WTC11 (cell line): Measurements from ENCODE around the gene AK3. TPM values are rescaled to one million over a fixed set of nuclear protein-coding genes. Genes with fewer than 3 reads are reported as not detected.

Experiments
- ATAC-seq: fragments of 200-7000 bp; cut with Tn5 transposase; 2 replicates; pipeline ENCODE4 v1.10.0; 2021; ENCODE audit warnings: mild to moderate bottlenecking, moderate library complexity
- CTCF ChIA-PET: fragments of 300-600 bp; sonication (Branson Sonifier 250); formaldehyde crosslinking; loops from one replicate; lab custom pipeline; 2021; ENCODE audit warnings: antibody characterized with exemption; lab: Charles Lee
- POLR2A ChIA-PET: fragments of 350-600 bp; sonication (Branson Sonifier 250); formaldehyde crosslinking; loops from one replicate; lab custom pipeline; 2021; ENCODE audit warnings: antibody characterized with exemption; lab: Charles Lee
- DNase-seq: peaks from one replicate; pipeline ENCODE4 v3.0.0; 2021; ENCODE audit warnings: low spot score
- H3K27ac Mint-ChIP-seq: 2 replicates; pipeline ENCODE4 v1.8.0; 2021; ENCODE audit warnings: mixed read lengths
- H3K27me3 Mint-ChIP-seq: 2 replicates; pipeline ENCODE4 v1.8.0; 2021; ENCODE audit warnings: low read depth, mild to moderate bottlenecking, moderate library complexity, mixed read lengths
- H3K36me3 Mint-ChIP-seq: 2 replicates; pipeline ENCODE4 v1.8.0; 2021; ENCODE audit warnings: mixed read lengths
- H3K4me1 Mint-ChIP-seq: 2 replicates; pipeline ENCODE4 v1.8.0; 2022; ENCODE audit warnings: mixed read lengths
- H3K4me3 Mint-ChIP-seq: 2 replicates; pipeline ENCODE4 v1.8.0; 2021; ENCODE audit warnings: mild to moderate bottlenecking, moderate library complexity, mixed read lengths
- H3K9me3 Mint-ChIP-seq: 2 replicates; pipeline ENCODE4 v1.8.0; 2021; ENCODE audit warnings: mixed read lengths
- ATF1 ChIP-seq: sonication (generic); formaldehyde crosslinking; IDR thresholded peaks from 2 replicates; pipeline ENCODE4 v1.8.1; 2023; ENCODE audit warnings: mild to moderate bottlenecking, moderate library complexity, missing genetic modification reagents
- ATF6 ChIP-seq: sonication (generic); formaldehyde crosslinking; IDR thresholded peaks from 2 replicates; pipeline ENCODE4 v1.8.1; 2023; ENCODE audit warnings: mild to moderate bottlenecking, missing genetic modification reagents
- CREB1 ChIP-seq: sonication (generic); formaldehyde crosslinking; IDR thresholded peaks from 2 replicates; pipeline ENCODE4 v1.8.0; 2023; ENCODE audit warnings: mild to moderate bottlenecking, missing genetic modification reagents
- E2F1 ChIP-seq: sonication (generic); formaldehyde crosslinking; IDR thresholded peaks from 2 replicates; pipeline ENCODE4 v1.8.0; 2022; ENCODE audit warnings: mild to moderate bottlenecking, missing genetic modification reagents
- E2F5 ChIP-seq: sonication (generic); formaldehyde crosslinking; IDR thresholded peaks from 2 replicates; pipeline ENCODE4 v1.8.1; 2022; ENCODE audit warnings: mild to moderate bottlenecking, moderate library complexity, missing genetic modification reagents
- EMX1 ChIP-seq: fragments of 250-450 bp; sonication (Bioruptor Pico); IDR thresholded peaks from 2 replicates; pipeline ENCODE4 v1.8.0; 2021; ENCODE audit warnings: mild to moderate bottlenecking
- FOXP1 ChIP-seq: sonication (generic); formaldehyde crosslinking; IDR thresholded peaks from 2 replicates; pipeline ENCODE4 v1.8.0; 2022; ENCODE audit warnings: missing genetic modification reagents, mild to moderate bottlenecking, moderate library complexity, borderline replicate concordance
- MYBL2 ChIP-seq: sonication (generic); formaldehyde crosslinking; IDR thresholded peaks from 2 replicates; pipeline ENCODE4 v1.8.1; 2023; ENCODE audit warnings: mild to moderate bottlenecking, moderate library complexity, missing genetic modification reagents
- NFATC4 ChIP-seq: fragments of 250-450 bp; sonication (Bioruptor Pico); IDR thresholded peaks from 2 replicates; pipeline ENCODE4 v1.9.0; 2021; ENCODE audit warnings: mild to moderate bottlenecking
- NFE2L1 ChIP-seq: sonication (generic); formaldehyde crosslinking; IDR thresholded peaks from 2 replicates; pipeline ENCODE4 v1.8.1; 2023; ENCODE audit warnings: missing genetic modification reagents
- NR1H2 ChIP-seq: sonication (generic); formaldehyde crosslinking; IDR thresholded peaks from 2 replicates; pipeline ENCODE4 v1.9.0; 2021; ENCODE audit warnings: mild to moderate bottlenecking, moderate library complexity, missing genetic modification reagents
- PREB ChIP-seq: sonication (generic); formaldehyde crosslinking; IDR thresholded peaks from 2 replicates; pipeline ENCODE4 v1.8.1; 2022; ENCODE audit warnings: mild to moderate bottlenecking, missing genetic modification reagents, moderate library complexity, borderline replicate concordance
- TEAD1 ChIP-seq: sonication (generic); formaldehyde crosslinking; IDR thresholded peaks from 2 replicates; pipeline ENCODE4 v1.8.0; 2022; ENCODE audit warnings: mild to moderate bottlenecking, missing genetic modification reagents
- USF2 ChIP-seq: sonication (generic); formaldehyde crosslinking; IDR thresholded peaks from 2 replicates; pipeline ENCODE4 v1.8.1; 2023; ENCODE audit warnings: mild to moderate bottlenecking, missing genetic modification reagents, moderate library complexity
- ZNF232 ChIP-seq: sonication (generic); formaldehyde crosslinking; IDR thresholded peaks from 2 replicates; pipeline ENCODE4 v1.8.0; 2022; ENCODE audit warnings: mild to moderate bottlenecking, missing genetic modification reagents
- ZNF416 ChIP-seq: fragments of 250-450 bp; sonication (Bioruptor Pico); IDR thresholded peaks from 2 replicates; pipeline ENCODE4 v1.9.0; 2021; ENCODE audit warnings: mild to moderate bottlenecking, inconsistent platforms
- ZNF423 ChIP-seq: fragments of 250-450 bp; sonication (Bioruptor Pico); IDR thresholded peaks from 2 replicates; pipeline ENCODE4 v2.1.2; 2022; ENCODE audit warnings: mild to moderate bottlenecking, moderate library complexity
- ZNF532 ChIP-seq: fragments of 250-450 bp; sonication (Bioruptor Pico); IDR thresholded peaks from 2 replicates; pipeline ENCODE4 v1.9.0; 2021; ENCODE audit warnings: mild to moderate bottlenecking, borderline replicate concordance
- ZNF671 ChIP-seq: fragments of 250-450 bp; sonication (Bioruptor Pico); IDR thresholded peaks from 2 replicates; pipeline ENCODE4 v1.8.0; 2021; ENCODE audit warnings: mild to moderate bottlenecking
- ZSCAN18 ChIP-seq: fragments of 250-450 bp; sonication (Bioruptor Pico); IDR thresholded peaks from 2 replicates; pipeline ENCODE4 v2.1.2; 2022; ENCODE audit warnings: mild to moderate bottlenecking, moderate library complexity
- total RNA-seq: library from RNA; stranded (reverse); gene quantifications from 3 replicates; pipeline ENCODE4 v1.2.3, GENCODE V29; 2021

Gene AK3
- total RNA-seq, 1 experiment from 2014 or later: 28.5 TPM

- ChIA-PET CTCF (interaction anchor here (2.6 kb wide), 1 partner anchor 13 kb away, joined by 9 read pairs; no protein-coding TSS in a partner anchor), POLR2A (interaction anchor here (0.6 kb wide), 1 partner anchor 315 kb away, joined by 3 read pairs; no protein-coding TSS in a partner anchor)
- Mint-ChIP-seq H3K4me3 (no peak overlapping the region), H3K27me3 (no peaks in the 10 kb centered on the region), H3K4me1 (peaks cover 19% of the 10 kb centered on the region), H3K27ac (no peak overlapping the region), H3K36me3 (no peaks in the 10 kb centered on the region), H3K9me3 (peaks cover 12% of the 10 kb centered on the region)
- no peak for TF ChIP-seq E2F1 (CRISPR knock-in tag)
- no peak for TF ChIP-seq PREB (CRISPR knock-in tag)
- no peak for TF ChIP-seq ZNF416
- no peak for TF ChIP-seq NR1H2
- no peak for TF ChIP-seq ATF6 (CRISPR knock-in tag)
- TF ChIP-seq EMX1 (CRISPR knock-in tag): no peak
- no peak for TF ChIP-seq NFATC4
- TF ChIP-seq ZNF423 (CRISPR knock-in tag): no peak
- no peak for TF ChIP-seq ZNF671 (CRISPR knock-in tag)
- no peak for TF ChIP-seq CREB1 (CRISPR knock-in tag)
- no peak for TF ChIP-seq USF2 (CRISPR knock-in tag)
- TF ChIP-seq MYBL2 (CRISPR knock-in tag): no peak
- no peak for TF ChIP-seq ZSCAN18 (CRISPR knock-in tag)
- TF ChIP-seq ZNF532 (CRISPR knock-in tag): no peak
- no peak for TF ChIP-seq ZNF232 (CRISPR knock-in tag)
- TF ChIP-seq NFE2L1: no peak
- TF ChIP-seq FOXP1: no peak
- TF ChIP-seq ATF1: no peak
- TF ChIP-seq TEAD1 (CRISPR knock-in tag): no peak
- no peak for TF ChIP-seq E2F5
- ATAC-seq (no peak), DNase-seq (no peak)
Observed at GRCh38 chr9:4746278-4747030, 5.5 kb upstream of the AK3 start.
